Activated CD8-positive, alpha-beta memory T cell treated with anti-CD3 and anti-CD28 coated beads for 48 hours (primary cell): Measurements from ENCODE around the gene CHN2.

ENCODE experiments used
- DNase-seq, 3 experiments: peaks; one replicate each; pipeline ENCODE4 v3.0.0-alpha.2; 2020; ENCODE audit warnings: low read depth in 2 of 3, low spot score in 2 of 3

The CHN2 gene

DNA sequence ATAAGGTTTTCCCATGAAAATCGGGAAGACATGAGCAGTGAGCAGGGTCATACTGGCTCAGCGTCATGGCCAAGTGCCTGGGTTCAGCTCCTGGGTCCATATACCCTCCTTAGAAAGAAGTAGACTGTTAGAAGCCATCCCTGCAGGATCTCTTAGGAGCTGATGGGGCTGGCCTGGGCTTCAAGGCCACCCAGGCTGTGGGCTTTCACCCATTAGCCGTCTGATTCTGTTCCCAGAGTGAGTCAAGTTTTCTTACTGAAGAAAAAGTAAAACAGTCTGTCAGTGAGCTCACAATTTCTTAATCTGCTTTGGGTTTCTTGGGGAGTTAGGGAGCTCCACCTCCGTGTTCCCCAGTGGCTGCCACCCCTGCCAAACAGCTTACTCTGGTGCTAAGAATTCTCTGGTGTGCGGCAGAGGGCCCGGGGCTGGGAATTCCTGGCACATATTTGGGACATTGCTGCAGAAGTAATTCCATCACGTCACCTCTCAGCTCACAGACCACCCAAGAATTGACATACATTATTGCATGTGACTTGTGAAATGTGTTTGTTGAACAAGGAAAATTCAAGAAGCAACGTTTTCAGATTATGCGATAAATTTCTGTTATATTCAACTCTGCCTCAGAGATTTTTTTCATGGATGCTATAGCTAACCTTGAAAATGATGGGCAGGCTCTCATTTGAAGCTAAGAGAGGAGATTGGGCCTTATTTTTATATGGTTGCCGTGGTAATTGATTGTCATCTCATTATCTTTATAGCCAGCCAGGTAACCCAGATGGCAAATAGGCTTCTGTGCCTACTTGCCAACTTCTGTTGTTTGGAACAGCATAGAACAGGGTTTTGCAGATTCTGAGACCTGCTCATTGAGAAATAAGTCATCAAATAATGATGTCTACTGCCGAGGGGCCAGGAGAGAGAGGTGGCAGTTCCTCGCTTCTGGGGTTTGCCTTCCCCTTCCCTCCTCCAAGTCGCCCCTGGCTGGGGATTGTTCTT, 166.4 kb downstream of the CHN2 start:
- no peak for DNase-seq

DNA sequence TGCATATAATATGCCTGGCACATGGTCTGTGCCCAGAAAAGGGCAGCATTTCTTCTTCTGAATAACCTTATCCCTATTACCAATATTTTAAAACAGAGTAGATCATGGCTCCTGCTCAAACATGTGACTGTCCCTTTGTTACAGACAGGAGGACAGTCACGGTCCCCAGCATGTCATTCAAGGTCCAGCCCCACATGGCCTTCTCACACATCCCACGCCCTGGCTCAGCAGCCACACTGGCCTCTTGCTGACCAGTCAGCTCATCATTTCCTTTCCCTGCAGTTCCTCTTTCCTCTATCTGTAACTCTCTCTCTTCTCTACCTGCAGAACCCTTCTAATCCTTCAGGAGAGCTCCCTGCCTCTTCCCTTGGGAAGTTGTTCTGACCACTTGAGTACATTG, 167.8 kb downstream of the CHN2 start:
- DNase-seq, result no peak

DNA sequence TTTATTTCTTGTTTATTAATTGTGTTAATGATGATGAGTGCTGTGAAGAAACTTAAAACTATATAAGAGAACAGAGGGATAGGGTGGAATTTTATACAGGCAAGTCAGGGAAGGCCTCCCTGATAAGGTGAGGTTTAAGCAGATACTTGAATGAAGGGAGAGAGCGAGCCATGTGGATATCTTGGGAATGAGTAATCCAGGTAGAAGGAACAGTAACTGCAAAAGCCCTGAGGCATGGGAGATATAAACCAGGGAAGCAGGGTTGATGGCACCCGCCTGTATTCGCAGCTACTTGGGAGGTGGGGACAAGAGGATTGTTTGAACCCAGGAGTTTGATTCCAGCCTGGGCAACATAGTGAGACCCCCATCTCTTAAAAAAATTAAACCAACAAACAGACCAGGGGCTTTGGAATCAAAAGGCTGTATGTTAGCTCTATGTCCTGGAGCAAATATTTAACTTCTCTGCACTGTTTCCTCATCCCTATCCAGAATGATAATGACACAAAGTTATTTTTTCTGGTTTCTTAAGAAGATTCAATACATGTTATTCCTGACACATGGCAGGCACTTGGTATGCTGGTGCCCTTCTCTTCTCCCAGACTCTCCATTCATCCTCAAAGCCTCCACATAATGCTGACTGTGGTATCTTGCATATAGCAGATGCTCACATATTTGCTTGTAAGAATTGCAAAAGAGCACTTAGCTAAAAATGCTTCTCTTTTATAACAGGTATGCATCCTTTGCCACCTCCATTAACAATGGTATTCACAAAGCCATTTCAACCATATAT, 169.3 kb downstream of the CHN2 start:
- DNase-seq, result no peak

DNA sequence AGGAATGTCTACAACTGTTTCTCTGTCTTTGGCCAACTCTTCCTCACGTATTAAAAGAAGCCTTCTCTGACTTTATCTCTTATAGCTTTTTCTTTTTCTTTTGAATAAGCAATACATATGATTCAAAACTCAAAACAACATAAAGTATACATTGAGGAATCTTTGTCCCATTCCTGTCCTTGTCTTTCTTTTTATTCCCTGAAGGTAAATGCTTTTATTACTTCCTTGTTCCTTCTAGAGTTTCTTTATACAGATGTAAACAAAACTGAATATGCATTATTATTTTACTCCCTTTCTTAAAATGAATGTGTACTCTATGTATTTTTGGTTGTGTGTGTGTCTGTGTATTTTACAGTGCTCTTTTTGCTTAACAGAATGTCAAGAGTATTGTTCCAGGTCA, 170.1 kb downstream of the CHN2 start:
- DNase-seq, result no peak

DNA sequence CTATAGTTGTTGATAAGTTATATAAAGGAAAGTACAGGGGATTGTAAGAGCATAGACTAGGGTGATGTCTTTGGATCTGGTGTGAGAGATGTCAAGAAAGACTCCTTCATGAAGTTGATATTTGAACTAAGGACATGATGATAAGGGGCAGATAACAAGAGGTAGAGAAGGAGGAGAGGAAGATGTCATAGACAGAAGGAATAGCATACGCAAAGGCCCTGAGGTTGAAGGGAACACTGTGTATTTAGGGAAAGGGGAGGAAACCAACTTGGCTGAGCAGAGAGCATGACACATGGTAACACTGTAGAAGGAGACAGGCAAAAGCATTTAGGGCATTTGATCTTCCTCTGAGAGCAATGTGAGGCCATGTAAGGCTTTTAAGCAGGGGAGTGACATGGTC, 170.8 kb downstream of the CHN2 start:
- DNase-seq, result no peak

DNA sequence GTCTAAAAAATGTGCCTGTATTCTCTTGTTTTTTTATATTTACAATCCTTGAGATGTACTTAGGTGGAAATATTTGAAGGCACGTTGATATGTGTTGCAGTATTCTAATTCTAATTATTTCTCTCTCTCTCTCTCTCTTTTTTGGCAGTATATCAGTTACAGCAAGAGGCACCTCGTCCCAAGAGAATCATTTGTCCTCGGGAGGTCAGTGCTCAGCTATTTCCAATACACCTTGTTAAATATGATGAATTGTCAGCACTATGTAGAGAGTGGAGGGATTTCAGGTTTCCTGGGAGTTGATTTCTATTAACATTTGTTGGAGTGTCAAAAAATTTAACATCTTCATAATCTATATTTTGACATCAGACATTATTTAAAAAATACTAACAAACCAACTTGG, 173.2 kb downstream of the CHN2 start:
- no peak for DNase-seq

DNA sequence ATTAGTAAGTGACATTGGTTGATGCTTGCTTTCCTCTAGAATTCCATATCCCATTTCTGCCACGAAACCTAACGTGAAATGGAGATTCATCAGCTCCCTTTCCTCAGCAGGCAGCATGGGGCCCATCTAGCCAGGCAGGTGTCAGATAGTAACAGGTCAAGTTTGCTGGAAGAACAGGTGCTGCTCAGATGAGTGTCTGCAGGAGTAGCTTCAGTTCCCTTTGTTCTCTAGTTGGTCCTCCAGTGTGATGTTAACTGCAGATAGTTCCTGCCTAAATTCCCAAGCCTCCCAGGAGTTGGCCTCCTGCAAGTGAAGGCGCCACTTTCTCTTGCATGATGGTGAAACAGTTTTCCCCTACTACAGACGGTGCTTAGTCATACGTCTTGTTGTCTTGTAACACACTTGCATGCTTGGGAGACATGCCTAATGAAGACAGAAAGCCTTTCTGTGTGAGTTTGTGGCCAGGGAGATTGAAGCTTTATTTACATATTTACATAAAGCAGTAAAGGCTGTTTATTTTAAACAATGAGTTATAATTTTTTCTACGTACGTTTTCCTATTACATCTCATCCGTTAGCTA, 175.4 kb downstream of the CHN2 start:
- no peak for DNase-seq

DNA sequence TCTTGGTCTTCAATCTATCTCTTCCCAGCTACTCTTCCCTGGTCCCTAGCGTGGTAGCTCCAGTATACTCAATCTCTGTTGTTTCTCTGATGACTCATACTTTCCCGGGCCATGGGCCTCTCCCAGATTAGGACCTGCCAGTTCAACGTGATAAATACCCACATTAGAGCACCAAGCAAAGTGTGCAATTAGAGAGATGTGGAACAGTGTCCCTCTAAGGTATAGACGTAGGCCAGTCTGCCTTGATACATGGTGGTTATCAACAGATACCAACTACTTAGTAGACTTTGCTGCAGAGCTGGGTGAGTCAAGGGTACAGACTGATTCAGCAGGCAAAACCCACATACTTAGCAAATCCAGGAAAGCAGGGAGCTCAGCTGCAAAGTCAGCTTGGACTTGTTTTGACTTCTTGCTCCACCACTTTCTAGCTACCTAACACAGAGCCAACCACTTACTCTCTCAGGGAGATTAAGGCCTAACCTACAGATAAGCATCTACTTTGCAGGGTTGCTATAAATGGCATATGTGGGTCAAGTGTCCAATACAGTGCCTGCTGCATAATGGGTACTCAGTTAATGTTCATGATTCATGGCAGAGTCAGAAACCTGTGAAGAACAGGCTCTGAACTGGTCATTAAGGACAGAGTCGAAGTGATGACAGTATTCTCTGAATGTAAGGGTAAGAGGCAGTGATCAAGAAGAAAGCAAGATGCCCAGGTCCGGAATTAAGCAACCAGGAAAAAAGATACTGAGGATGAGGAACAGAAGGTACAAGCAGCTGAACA, 176.1 kb downstream of the CHN2 start:
- no peak for DNase-seq

DNA sequence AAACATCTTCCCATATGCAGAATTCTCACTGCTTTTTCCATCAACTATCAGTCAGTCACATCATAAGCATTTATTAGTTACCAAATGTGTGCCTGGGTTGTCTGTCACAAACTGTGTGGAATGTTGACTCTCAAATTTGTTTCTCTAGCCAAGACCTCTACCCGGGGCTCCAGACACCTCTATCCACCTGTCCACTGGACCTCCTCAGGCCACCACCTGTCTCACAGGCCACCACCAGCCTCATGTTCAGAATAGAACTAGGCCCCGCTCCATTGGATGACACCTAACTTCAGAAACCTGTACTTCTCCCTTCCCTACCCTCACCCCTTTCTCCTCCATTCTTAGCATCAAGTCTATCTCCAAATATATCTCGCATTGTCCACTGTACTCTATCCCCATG, 176.9 kb downstream of the CHN2 start:
- DNase-seq, result no peak

DNA sequence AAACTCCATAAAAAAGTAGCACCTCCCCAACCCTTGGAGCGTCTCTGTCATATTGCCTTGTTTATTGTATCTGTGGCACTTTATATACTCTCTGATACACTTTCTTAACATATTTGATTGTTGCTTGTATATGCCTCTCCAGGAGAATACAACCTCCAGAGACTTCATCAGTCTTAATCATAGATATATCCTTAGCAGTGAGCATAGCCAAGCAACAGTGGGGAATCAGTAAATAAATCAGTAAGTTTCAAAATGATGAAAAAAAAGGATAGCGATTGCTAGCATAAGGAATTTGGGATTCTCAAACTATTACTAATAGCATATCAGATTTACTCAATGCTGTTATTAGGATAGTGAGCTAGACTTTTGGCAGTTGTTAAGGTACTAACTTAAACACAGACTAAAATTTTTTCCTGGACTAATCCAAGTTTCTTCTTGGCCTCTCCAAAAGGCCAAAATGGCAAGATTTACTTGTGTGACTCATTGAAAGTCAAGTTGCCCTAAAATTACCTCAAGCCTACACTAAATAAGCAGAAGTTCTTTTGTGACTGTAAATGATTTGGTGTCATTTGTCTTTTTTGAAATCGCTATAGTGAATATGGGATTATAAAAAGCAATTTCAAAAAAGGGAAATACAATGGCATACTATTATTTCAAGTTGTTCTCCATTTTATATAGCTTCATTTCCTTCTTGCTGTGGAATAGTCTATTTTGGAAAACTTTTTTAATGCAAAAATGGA, 177.9 kb downstream of the CHN2 start:
- no peak for DNase-seq

DNA sequence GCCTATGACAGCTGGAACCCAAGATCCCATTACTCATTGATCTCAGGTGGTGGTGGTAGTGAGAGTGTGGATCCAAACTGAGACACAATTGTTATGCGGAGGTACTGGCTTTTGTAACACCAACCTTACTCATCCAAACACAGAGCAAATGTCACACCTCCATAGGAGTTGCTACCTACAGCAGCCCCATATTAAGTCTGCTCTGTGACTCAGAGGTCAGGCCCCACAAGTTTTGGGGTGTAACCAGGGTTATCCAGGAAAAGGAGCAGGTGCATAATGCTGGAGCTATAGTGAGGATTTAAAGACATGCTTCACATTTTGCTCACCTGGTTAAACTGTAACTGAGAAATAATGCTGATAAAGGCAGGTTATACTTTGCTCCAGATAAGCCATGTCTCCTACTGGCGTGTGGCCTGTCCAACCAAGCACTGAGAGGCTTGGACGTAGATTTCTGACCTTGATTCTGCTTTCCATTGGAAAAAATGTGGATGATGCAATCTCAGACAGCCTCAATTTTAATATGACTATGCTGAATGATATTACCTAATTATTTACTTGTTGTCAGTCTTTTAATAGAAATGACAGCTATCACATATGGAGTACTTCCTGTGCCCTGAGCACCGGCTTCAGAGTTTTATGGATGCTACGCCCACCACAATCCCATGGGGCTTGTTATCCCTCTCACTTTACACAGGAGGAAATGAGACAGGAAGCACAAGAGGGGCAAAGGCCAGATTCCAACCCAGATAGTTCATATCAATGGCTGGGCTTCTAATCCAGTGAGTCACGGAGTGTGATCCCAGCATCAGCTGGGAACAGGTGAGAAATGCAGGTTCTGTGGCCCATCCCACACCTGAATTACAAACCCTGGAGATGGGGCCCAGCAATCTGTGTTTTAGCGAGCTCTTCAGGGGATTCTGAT, 181.3 kb downstream of the CHN2 start:
- no peak for DNase-seq

DNA sequence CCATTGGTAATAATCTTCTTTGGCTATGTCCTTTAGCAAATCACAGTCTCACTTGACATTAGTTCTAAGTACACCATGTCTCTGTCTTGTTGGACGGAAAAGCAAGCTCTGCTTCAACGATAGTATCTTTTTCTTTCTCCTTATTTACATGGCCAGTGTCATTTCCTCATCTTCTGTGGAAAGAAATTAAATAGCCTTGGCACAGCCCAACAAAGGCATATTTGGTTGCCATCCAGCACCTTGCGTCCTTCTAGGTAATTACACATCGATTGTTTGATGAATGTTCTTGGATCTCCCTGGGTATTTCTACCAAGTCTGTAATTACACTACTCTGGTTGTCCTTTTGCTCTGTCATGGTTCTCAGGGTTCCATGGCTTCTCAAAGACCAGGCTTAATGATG, 183.1 kb downstream of the CHN2 start:
- DNase-seq, result no peak

DNA sequence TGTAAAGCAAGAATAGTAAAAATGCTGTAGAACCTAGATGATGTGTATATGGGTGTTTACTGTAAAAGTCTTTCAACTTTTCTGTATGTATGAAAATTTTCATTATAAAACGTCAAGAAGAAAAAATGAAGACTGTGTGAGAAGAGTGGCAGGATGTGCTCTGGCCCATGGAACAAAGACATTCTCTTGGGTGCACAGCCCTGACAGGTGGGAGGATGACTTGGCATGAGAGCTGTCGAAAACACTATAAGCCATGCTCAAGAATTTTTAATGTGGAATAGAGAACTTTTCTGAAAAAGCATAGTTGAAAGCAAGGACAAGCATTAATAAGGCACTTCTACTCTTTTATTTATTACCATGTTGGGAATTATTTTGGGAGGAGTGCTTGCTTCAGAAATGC, 185.0 kb downstream of the CHN2 start:
- no peak for DNase-seq

DNA sequence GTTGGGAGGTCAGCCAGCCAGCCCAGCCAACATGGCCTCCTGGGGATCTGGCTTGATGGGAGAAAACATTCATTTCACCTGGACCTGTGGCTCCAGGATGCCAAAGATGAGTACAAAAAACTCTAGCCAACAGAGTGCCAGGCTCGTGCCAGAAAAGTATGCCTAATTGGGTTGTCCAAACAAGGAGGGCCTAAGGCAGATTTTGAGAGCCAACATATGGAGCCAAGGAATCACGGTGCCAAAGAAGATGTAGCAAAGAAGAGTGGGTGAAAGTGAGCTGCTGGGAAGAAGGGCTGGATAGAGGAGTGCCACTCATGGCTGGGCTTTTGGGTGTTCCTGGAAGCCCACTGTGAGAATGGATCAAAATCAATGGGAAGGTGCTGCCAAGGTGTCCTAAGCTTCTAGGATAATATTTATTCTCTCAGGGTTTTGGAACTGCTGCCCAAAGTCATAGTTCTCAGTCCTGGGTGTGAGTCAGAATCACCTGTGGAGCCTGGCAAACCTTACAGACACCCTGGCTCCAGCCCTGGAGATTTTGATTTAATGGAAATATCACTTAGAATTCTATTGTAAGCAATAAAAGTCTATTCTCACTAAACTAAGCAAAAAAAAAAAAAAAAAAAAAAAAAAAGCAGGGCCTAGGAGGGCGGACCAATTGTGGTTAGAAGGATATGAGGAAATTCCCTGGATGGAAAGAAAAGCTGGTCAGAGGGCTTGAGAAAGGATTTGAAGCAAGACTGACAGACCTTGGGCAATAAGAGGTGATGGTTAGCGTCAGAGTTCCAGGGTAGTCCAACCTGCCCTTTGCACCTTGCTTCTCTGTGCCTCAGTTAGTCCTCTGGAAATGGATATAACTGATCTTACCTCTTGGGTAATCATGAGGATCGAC, 186.9 kb downstream of the CHN2 start:
- no peak for DNase-seq

DNA sequence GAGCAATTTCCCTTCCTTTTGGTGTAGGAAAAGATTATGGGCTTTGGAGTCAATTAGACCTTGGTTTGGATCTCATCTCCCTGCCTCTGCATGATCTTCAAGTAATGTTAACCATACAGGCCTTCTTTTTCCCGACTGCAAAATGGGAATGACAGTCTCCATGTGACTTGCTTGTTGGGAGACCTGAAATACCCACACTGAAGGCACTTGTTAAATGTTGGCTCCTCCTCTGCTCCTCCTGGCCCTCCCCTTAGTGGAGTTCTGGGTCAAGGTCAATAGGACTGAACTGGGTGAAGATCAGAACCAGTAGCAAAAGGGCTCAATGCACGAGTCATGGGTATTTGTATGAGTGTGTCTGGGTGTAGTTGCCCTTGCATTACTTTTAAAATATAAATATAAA, 189.7 kb downstream of the CHN2 start:
- DNase-seq, result no peak

DNA sequence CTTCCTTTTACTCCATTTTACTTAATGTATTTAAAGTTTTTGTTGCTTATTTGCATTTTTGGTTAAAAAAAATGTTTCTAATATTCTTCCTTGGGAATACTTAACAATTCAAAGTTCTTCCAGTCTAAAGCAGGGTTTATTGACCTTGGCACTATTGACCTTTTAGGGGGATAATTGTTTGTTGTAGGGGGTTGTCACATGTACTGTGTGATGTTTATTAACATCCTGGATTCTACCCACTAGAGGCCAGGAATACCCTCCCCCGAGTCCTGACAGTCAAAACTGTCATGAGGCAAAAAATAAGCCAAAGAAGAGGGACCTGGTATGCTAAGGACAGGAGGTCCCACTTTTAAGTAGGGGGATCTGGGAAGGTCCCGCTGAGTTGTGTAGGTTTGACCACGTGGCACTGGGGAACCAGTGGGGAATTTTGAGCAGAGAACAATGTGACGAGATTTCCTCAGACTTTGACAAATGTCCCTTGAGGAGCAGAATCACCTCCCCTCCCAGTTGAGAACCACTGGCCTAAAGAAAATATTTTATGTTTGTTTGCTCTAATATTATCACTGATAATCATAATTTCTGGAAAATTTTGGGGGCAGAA, 190.7 kb downstream of the CHN2 start:
- no peak for DNase-seq

DNA sequence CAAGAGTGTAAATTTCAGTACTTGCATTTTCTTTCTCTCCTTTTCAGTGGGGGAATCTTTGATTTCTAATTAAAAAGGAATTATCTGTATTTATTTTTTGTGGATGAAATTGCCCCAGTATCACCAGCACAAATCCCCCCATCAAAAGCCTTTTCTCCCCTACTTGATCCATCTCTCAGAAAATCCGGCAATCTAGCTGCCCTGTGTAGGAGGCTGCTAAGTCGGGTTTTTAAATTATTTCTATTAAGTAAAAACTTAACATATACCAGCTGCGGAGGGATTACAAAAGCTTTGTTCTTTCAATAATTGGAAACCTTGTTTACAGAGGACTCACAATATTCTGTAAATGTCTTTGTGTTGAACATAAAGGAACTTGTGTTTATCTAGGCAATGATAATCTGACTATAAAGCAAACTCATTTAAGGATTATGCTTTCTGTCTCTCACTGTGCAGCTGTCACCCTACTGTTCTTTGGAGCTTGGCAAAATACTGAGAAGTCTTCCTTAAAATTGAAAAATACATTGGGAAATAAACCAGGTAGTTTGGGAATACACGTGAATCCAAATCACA, 191.7 kb downstream of the CHN2 start:
- DNase-seq, result no peak

DNA sequence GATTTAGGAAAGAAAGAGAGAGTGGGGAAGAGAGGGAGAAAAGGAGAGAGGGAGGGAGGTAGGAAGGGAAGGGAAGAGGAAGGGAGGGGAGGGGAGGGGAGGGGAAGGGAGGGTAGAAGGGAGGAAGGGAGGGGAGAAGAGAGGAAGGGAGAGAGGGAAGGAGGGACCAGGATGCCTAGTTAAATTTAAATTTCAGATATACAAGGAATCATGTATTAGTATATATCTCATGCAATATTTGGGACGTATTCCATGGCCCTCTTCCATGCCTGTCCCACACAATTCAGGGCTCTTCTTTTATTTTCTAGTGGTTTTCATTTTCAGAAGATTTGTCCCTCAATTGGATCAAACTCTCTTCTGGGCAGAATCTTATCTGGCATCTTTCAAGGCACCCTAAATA, 196.7 kb downstream of the CHN2 start:
- no peak for DNase-seq
